Renal cortex interstitium (tissue), 11 donors: Measurements from ENCODE around the gene SMYD3. TPM values are rescaled to one million over a fixed set of nuclear protein-coding genes. Genes with fewer than 3 reads are reported as not detected.
"Not testable (repeated sequence)": the region's sequence is repeated elsewhere in the genome, so short reads cannot be mapped to it uniquely, and the experiment has no call there.

Experiments used
- DNase-seq, 11 donors: peaks; one replicate each; pipeline ENCODE4 v3.0.0-alpha.2; 2013; ENCODE audit warnings: low read depth in 9 of 11, low spot score in 4 of 11; ENCODE audit errors: extremely low read depth in 1 of 11
- polyA plus RNA-seq, 3 donors: library from polyadenylated mRNA; unstranded; fragments of 120-200 nt; gene quantifications; one replicate each; pipeline ENCODE4 v1.2.1, GENCODE V29; 2013; ENCODE audit not compliant: insufficient read length in 3 of 3

The SMYD3 gene
- polyA plus RNA-seq, 3 donors: 25.0 to 28.7 (median 28.5) TPM

DNA sequence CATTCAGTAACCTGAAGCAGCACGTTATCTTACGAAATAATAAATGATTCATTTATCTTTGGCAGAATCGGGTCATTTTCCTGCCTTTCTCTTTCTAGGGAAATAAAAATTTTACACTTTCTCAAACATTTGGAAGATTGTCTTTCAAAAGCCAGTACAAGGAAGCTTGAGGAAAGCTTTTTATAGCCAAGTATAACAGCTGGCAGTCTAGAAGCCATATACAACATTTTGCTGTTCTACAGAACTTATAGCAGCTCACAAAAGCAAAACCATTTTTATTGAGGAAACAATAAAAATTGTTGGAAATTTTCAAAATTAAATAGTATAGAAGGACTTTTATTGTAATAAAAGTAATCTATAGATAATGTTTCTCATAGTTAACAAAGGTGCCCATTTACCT, 448.6 kb downstream of the SMYD3 start:
- no peak for DNase-seq

DNA sequence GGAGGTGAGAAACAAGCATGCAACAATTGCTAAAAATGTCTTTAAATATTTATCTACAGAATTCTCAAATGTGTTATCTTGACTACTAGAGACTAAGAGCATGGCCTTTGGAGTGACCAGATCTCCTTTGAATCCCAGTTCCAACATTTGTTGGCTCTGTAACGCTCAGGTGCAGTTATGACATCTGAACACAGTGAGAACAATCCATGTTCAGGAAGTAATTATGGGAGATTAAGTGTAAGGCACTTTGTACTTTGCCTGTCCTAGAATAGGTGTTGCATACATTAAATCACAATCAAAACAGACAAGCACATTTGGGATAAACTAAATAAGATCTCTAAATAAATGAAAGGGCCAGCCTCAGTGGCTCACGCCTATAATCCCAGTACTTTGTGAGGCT, 454.5 kb downstream of the SMYD3 start:
- DNase-seq: no peak

- DNase-seq: no peak
These were observed 455.1 kb downstream of the SMYD3 start for GRCh38 chr1:246051909-246052518.

DNA sequence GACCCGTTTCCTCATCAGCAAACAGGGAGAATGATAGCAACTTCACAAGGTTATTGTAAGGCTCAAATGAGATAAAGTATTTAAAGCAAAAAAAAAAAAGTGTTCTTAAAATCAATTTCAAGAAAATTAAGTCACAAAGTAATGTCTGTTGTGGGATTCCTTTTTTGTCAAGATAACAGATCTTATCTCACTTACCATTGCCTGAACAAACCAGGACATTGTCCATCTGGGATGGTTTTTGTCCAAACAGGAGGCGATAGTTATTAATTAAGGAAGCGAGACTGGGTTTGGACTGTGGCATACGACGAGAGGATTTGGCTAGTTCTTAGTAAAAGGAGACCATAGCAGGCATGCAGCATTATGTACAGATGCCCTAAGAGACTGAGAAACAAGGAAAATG, 458.4 kb downstream of the SMYD3 start:
- no peak for DNase-seq

DNA sequence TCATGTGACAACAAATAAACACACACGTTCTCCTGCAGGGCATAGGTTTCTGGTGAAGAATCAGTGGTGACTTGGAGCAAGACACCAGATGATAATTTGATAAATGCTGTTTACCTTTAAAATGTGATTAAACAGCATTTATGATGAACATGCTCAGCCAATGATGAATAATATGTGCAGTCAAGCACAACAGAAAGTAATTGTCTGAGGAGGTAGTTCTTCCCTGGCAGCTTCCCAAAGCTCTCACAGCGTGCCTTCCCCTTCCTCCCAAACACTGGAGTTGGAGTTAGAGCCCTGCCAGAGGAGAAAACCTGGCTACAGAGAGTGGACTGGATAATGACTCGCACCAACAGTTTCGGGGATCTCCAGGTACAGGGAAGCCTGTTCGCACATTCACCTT, 463.5 kb downstream of the SMYD3 start:
- no peak for DNase-seq

GRCh38 chr1:246041360-246041759, 465.7 kb downstream of the SMYD3 start:
- DNase-seq: no peak

GRCh38 chr1:246040200-246040890, 466.7 kb downstream of the SMYD3 start:
- DNase-seq: no peak

GRCh38 chr1:246039584-246039983, 467.5 kb downstream of the SMYD3 start:
- no peak for DNase-seq

GRCh38 chr1:246037832-246038231, 469.2 kb downstream of the SMYD3 start:
- no peak for DNase-seq

DNA sequence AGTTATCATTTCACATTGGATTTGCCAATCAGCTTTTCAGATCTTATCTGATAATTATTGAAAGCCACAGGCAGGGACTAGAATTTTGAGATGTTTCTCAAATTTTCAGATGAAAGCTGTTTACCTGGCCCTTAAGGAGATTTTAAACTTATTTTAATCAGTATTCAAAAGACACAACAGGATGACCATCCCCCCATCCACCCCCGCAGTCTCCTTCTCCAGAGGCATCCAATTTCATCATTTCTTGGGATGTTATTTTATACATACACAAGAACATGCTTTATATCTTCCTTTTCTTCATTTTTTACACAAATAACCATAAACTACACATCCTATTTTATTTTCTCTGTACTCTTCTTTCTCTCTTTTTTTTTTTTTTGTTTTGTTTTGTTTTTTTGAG, 470.9 kb downstream of the SMYD3 start:
- no peak for DNase-seq

DNA sequence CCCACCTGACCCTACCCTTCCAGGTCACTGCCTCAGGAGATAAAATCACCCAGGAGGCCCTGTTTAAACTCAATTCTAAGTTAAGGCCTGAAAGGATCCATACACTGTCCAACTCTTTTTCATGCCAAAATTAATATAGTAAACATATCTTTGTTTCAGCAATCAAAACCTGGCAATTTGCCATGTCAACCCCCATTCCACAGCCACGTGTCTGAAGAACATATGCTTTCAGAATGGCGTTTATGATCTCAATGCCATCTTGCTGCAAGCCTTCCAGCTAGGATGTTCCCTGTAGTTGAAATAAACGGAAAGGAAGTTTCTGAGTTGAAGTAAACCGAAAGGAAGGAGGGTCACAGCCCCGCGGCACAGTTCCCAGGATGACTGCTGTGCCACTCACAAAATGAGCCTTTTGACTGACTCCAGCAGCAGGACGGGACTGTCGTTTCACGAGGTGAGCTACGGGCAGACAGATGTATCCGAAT, 472.0 kb downstream of the SMYD3 start:
- no peak for DNase-seq

GRCh38 chr1:246034630-246035029, 472.4 kb downstream of the SMYD3 start:
- DNase-seq: no peak

DNA sequence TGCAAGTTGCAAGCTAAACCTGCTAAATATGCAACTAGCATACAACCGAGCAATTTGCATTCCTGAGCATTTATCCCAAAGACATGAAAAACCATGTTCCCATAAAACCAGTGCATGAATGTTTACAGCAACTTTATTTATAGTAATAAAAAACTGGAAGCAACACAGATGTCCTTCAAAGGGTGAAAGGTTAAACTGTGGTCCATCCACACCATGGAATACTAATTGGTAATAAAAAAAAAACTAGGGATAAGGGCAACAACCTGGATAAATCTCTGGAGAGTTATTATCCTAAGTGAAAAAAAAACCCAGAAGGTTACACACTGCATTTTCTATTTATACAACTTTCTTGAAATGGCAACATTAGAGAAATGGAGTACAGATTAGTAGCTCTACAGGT, 474.1 kb downstream of the SMYD3 start:
- peak in 1 of 11 donors; percentile 18 for DNase-seq

DNA sequence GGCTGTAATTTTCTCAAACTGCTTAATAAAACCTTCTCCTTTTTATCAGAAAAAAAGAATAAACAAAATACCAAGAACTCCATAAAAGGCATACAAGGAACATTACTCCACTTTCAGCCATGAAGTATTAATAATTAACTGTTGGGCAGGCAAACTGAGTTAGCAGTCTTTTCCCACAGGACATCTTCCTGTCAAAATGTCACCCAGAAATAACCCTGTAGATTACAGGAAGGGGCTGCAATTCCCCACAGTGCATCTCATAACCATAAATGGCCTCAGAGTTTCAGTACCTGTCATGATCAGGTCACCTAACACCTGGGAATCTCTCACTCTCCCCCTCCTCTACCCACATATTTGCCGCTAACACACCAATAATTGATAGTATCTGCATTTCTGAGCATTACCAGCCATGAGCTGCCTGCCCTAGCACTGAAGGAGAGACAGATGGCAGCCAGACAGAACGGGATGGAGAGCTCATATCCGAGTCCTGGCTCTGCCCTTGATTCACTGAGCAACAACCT, 475.0 kb downstream of the SMYD3 start:
- peak in 1 of 11 donors; percentile 18 for DNase-seq

DNA sequence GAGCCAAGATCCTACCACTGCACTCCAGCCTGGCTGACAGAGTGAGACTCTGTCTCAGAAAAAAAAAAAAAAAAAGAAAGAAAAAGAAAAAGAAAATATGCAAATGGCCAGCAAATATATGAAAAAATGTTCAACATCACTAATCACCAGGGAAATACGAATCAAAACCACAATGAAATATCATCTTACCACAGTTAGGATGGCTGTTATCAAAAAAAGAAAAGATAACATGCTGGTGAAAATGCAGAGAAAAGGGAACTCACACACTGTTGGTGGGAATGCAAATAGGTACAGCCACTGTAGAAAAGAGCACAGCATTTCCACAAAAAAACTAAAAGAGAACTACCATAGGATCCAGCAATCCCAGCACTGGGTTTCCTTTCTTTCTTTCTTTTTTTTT, 477.5 kb downstream of the SMYD3 start:
- no peak for DNase-seq

DNA sequence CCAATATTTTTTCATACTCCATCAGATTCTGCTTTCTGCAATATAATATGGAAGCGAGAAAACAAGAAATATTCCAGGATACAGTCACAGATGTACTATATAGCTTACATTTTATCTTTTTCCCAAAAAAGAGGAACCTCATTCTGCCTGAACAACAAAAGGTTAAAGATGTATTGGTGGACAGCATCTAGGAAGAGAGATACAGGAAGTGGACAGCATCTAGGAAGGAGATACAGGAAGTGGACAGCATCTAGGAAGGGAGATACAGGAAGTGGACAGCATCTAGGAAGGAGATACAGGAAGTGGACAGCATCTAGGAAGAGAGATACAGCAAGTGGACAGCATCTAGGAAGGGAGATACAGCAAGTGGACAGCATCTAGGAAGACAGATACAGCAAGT, 483.0 kb downstream of the SMYD3 start:
- DNase-seq: not testable (repeated sequence)

DNA sequence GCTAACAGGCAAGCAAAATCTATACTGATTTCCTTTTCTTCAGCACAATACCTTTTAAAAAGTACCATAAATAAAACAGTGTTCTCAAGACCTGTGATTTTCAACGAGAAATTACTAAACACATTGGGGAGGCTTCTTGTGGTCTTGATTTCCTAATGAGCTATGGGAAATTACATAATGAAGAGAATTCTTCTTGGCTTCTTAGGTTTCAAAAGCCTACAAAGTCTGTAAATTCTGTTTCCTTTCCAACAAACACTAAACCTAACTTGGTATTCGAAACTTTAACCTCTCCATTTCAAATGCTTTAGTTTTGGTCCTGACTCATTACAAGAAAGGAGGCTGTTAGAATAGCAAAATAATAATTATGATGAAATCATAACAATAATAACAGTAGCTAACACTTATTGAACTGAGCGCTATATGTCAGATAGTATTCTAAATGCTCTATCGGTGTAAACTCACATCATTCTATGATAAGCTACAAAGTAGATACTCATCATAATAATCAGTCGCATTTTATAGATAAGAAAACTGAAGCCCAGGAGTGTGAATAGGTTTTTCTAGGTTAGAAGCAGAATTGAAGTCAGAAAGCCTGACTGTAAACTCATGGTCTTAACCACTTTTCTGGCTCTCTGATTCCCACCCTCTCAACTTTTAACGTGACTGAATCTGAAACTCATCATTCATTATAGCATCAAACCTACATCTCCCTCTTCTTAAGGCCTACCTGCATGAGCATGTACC, 486.7 kb downstream of the SMYD3 start:
- DNase-seq: no peak

DNA sequence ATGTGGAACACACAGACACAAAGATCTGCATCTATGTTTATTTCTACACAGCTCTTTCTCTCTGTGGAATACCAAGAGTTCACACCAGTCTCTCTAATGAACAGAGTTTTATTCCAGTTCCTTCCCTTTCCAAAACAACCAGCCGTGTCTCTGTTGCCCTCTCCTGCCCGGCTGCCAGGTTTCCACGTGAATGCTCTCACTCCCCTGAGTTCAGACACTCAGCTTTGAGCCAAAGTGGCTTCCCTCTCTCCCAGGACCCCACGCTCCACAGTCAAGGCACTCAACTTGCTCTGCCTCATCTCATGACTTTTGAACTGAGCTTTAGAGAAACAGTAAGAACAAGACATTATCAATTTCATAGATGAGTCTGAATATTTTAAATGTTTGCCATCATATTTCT, 488.9 kb downstream of the SMYD3 start:
- DNase-seq: no peak

DNA sequence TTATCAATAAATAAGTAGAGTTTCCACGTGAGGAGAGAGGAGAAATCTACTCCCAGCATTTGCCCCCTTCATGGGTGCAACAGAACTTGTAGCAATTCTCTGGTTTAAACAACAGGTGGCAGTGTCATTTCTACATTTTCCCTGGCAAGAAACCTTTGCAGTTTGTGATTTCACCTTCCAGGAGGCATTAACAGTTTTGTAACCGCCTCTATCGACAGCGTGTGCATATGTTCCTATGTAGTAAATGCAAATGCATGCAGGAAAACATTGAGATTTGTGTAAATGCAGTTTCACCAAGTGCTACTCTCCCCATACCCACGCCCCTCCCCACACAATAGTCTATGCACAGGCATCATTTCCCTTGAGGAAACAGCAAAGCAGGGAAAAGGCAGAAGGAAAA, 494.7 kb downstream of the SMYD3 start:
- peak in 1 of 11 donors; percentile 41 for DNase-seq

GRCh38 chr1:246010386-246010785, 496.7 kb downstream of the SMYD3 start:
- no peak for DNase-seq
